PC-3 (cell line): ENCODE results near the gene ALKBH5.

Experiments used
- CTCF ChIP-seq: fragments of 300-600 bp; sonication (generic); conservative IDR thresholded peaks from 2 replicates; pipeline ENCODE4 v1.5.1; 2017; ENCODE audit warnings: antibody characterized with exemption, low read depth, mild to moderate bottlenecking, low read length
- EZH2phosphoT487 ChIP-seq: fragments of 300-600 bp; sonication (generic); IDR thresholded peaks from 2 replicates; pipeline ENCODE4 v1.6.1; 2018; ENCODE audit warnings: mild to moderate bottlenecking, antibody characterized with exemption, low read length, borderline replicate concordance

GRCh38 chr17:18142417-18142816 lies 41.2 kb upstream of the ALKBH5 start:
- TF ChIP-seq CTCF (no peak), EZH2phosphoT487 (no peak)
